BLaER1 (cell line): ENCODE data around the gene KCNMB1.

Experiments used
- H3K27ac ChIP-seq: shearing (Covaris generic); formaldehyde crosslinking; 2 replicates; pipeline ENCODE4 v1.8.1; 2022
- H3K27me3 ChIP-seq: shearing (Covaris generic); formaldehyde crosslinking; 2 replicates; pipeline ENCODE4 v1.8.1; 2022
- H3K36me3 ChIP-seq: shearing (Covaris generic); formaldehyde crosslinking; 2 replicates; pipeline ENCODE4 v1.8.1; 2022
- H3K4me1 ChIP-seq: shearing (Covaris generic); formaldehyde crosslinking; 2 replicates; pipeline ENCODE4 v1.8.1; 2022
- H3K4me2 ChIP-seq: shearing (Covaris generic); formaldehyde crosslinking; 2 replicates; pipeline ENCODE4 v1.8.1; 2022
- H3K4me3 ChIP-seq: shearing (Covaris generic); formaldehyde crosslinking; 2 replicates; pipeline ENCODE4 v1.8.1; 2022
- H3K9ac ChIP-seq: shearing (Covaris generic); formaldehyde crosslinking; 2 replicates; pipeline ENCODE4 v1.8.1; 2022
- H3K9me3 ChIP-seq: shearing (Covaris generic); formaldehyde crosslinking; 2 replicates; pipeline ENCODE4 v1.8.1; 2022
- H4K20me1 ChIP-seq: shearing (Covaris generic); formaldehyde crosslinking; 2 replicates; pipeline ENCODE4 v1.8.1; 2022
- Cebpa-rat ChIP-seq: shearing (Covaris generic); IDR thresholded peaks from 2 replicates; pipeline ENCODE4 v1.8.1; 2022

KCNMB1 gene

DNA sequence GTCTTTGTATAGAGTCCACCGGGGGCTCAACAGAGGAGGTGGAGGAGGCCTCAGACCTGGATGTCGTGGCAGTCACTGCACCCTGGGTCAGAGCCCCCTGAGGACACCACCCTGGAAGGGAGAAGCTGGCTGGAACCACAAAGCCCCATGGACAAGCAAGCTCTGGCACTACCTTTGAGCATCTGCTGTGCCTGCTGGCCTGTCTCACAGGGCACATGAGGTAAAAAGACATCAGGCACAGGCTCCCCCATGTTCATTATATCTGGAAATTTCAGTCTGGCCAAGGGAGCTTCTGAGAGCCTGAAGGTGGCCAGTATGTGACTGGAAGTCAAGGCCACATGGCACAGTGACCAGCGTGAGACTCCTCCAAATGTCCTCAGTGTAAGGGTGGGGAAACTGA is 22.9 kb downstream of the KCNMB1 start:
- no peaks in the 10 kb centered on the region for H3K9me3 ChIP-seq
- H4K20me1 ChIP-seq, result no peaks in the 10 kb centered on the region
- no peak overlapping the region for H3K27ac ChIP-seq
- H3K27me3 ChIP-seq, result no peaks in the 10 kb centered on the region
- H3K36me3 ChIP-seq, result no peaks in the 10 kb centered on the region
- H3K4me1 ChIP-seq, result peaks cover 15% of the 10 kb centered on the region
- H3K4me2 ChIP-seq, result no peak overlapping the region
- no peak overlapping the region for H3K4me3 ChIP-seq
- TF ChIP-seq Cebpa-rat, result no peak
- H3K9ac ChIP-seq, result no peak overlapping the region

GRCh38 chr5:170365831-170366230 is 23.3 kb downstream of the KCNMB1 start:
- H4K20me1 ChIP-seq, result no peaks in the 10 kb centered on the region
- H3K9ac ChIP-seq, result no peak overlapping the region
- no peaks in the 10 kb centered on the region for H3K27me3 ChIP-seq
- no peak overlapping the region for H3K4me3 ChIP-seq
- no peak overlapping the region for H3K27ac ChIP-seq
- no peak overlapping the region for H3K4me2 ChIP-seq
- H3K4me1 ChIP-seq, result peaks cover 20% of the 10 kb centered on the region
- H3K36me3 ChIP-seq, result no peaks in the 10 kb centered on the region
- H3K9me3 ChIP-seq, result no peaks in the 10 kb centered on the region
- TF ChIP-seq Cebpa-rat, result no peak

- no peak overlapping the region for H3K4me3 ChIP-seq
- H3K36me3 ChIP-seq, result no peaks in the 10 kb centered on the region
- H3K9me3 ChIP-seq, result no peaks in the 10 kb centered on the region
- no peak overlapping the region for H3K4me2 ChIP-seq
- H4K20me1 ChIP-seq, result no peaks in the 10 kb centered on the region
- H3K27me3 ChIP-seq, result no peaks in the 10 kb centered on the region
- peaks cover 27% of the 10 kb centered on the region for H3K4me1 ChIP-seq
- H3K27ac ChIP-seq, result no peak overlapping the region
- H3K9ac ChIP-seq, result no peak overlapping the region
- no peak for TF ChIP-seq Cebpa-rat
These were observed 24.2 kb downstream of the KCNMB1 start for GRCh38 chr5:170365011-170365410.

DNA sequence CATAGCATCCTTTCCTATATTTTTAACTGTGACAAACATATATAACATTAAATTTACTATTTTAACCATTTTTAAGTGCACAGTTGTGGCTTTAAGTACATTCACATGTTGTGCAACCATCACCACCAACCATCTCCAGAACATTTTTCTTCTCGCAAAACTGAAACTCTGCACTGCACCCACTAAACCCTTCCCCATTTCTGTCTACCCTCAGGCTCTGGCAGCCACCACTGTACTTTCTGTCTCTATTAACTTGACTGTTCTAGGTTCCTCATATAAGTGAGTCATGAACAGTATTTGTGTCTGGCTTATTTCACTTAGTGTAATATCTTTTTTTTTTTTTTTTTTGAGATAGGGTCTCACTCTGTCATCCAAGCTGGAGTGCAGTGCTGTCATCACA is 25.5 kb downstream of the KCNMB1 start:
- H3K4me2 ChIP-seq, result no peak overlapping the region
- peaks cover 35% of the 10 kb centered on the region for H3K4me1 ChIP-seq
- no peaks in the 10 kb centered on the region for H4K20me1 ChIP-seq
- H3K4me3 ChIP-seq, result no peak overlapping the region
- H3K36me3 ChIP-seq, result no peaks in the 10 kb centered on the region
- no peaks in the 10 kb centered on the region for H3K27me3 ChIP-seq
- H3K27ac ChIP-seq, result no peak overlapping the region
- no peaks in the 10 kb centered on the region for H3K9me3 ChIP-seq
- H3K9ac ChIP-seq, result no peak overlapping the region
- no peak for TF ChIP-seq Cebpa-rat

DNA sequence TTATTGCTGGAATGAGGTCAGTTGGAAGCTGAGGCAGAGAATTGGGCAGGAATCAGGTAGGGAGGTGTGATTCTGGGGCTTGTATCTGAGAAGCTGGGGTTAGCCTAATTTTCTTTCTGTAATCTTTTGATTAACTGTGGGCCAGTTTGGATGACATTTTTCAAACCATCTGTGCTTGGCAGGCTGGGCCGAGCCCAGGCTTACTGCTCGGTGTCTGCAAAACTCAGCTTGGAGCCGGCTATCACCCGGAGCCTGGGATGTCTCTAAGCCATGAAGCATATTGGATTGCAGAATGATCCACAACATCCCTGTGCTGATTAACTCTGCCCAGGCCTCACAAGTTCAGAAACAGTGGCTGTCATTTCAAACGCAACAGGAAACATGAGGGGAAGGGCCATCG is 26.5 kb downstream of the KCNMB1 start:
- Histone ChIP-seq H3K4me3 (no peak overlapping the region), H3K9me3 (no peaks in the 10 kb centered on the region), H3K9ac (no peak overlapping the region), H3K27ac (no peak overlapping the region), H3K4me2 (peak overlapping the region; percentile 54), H3K36me3 (no peaks in the 10 kb centered on the region), H4K20me1 (no peaks in the 10 kb centered on the region), H3K4me1 (peaks cover 45% of the 10 kb centered on the region), H3K27me3 (no peaks in the 10 kb centered on the region)
- TF ChIP-seq Cebpa-rat, result no peak

GRCh38 chr5:170362102-170362501 is 27.1 kb downstream of the KCNMB1 start:
- no peaks in the 10 kb centered on the region for H3K9me3 ChIP-seq
- H4K20me1 ChIP-seq, result no peaks in the 10 kb centered on the region
- peaks cover 50% of the 10 kb centered on the region for H3K4me1 ChIP-seq
- H3K9ac ChIP-seq, result no peak overlapping the region
- H3K4me3 ChIP-seq, result no peak overlapping the region
- no peak for TF ChIP-seq Cebpa-rat
- no peak overlapping the region for H3K27ac ChIP-seq
- no peaks in the 10 kb centered on the region for H3K36me3 ChIP-seq
- H3K27me3 ChIP-seq, result no peaks in the 10 kb centered on the region
- peak overlapping the region; percentile 54 for H3K4me2 ChIP-seq

- Histone ChIP-seq H3K4me1 (peaks cover 53% of the 10 kb centered on the region), H3K4me3 (no peak overlapping the region), H3K27ac (0 out of 2 replicates have a peak overlapping the region, but pooled peaks have one; percentile 3), H3K9me3 (no peaks in the 10 kb centered on the region), H3K4me2 (peak overlapping the region; percentile 54; the same call in 1 of the 2 replicates), H3K36me3 (no peaks in the 10 kb centered on the region), H3K9ac (no peak overlapping the region), H3K27me3 (no peaks in the 10 kb centered on the region), H4K20me1 (no peaks in the 10 kb centered on the region)
- no peak for TF ChIP-seq Cebpa-rat
These were observed 27.6 kb downstream of the KCNMB1 start for GRCh38 chr5:170361616-170362015.

DNA sequence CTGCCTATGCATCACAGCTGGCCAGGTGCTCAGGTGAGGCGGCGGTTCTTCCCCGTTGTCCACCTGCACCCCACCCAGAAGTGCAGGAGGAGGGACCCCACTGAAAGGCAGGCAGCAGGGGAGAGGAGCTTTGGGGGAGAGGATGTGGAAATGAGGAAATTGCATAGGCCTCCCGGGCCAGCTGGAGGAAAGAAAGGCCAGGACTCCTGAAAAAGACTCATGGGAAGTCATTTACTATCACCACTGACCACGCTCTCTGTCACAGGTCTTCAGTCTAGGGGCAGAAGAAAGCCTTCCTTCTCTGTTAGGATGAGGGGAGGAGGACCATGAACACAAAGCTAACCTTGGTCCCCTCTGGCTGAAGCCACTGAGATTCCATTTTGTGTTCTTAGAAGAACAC is 28.1 kb downstream of the KCNMB1 start:
- Histone ChIP-seq H4K20me1 (no peaks in the 10 kb centered on the region), H3K27ac (peak overlapping the region; percentile 3; the same call in 1 of the 2 replicates), H3K4me2 (peak overlapping the region; percentile 37), H3K9me3 (no peaks in the 10 kb centered on the region), H3K9ac (no peak overlapping the region), H3K36me3 (no peaks in the 10 kb centered on the region), H3K4me1 (peaks cover 58% of the 10 kb centered on the region), H3K27me3 (no peaks in the 10 kb centered on the region), H3K4me3 (no peak overlapping the region)
- TF ChIP-seq Cebpa-rat, result no peak

- Histone ChIP-seq H3K4me1 (peaks cover 62% of the 10 kb centered on the region), H3K27ac (peak overlapping the region; percentile 3; the same call in 1 of the 2 replicates), H3K9ac (no peak overlapping the region), H3K4me2 (peak overlapping the region; percentile 37), H3K36me3 (no peaks in the 10 kb centered on the region), H3K4me3 (no peak overlapping the region), H3K9me3 (no peaks in the 10 kb centered on the region), H3K27me3 (no peaks in the 10 kb centered on the region), H4K20me1 (no peaks in the 10 kb centered on the region)
- TF ChIP-seq Cebpa-rat, result no peak
These were observed 28.5 kb downstream of the KCNMB1 start for GRCh38 chr5:170360709-170361108.

GRCh38 chr5:170357955-170358444 is 31.2 kb downstream of the KCNMB1 start:
- Histone ChIP-seq H3K4me2 (peak overlapping the region; percentile 77), H3K9me3 (no peaks in the 10 kb centered on the region), H3K4me1 (peaks cover 89% of the 10 kb centered on the region), H3K4me3 (no peak overlapping the region), H3K9ac (peak overlapping the region; percentile 73), H4K20me1 (no peaks in the 10 kb centered on the region), H3K27ac (peak overlapping the region; percentile 81), H3K36me3 (no peaks in the 10 kb centered on the region), H3K27me3 (no peaks in the 10 kb centered on the region)
- TF ChIP-seq Cebpa-rat, result no peak

- Histone ChIP-seq H3K4me1 (peaks cover 80% of the 10 kb centered on the region), H3K36me3 (no peaks in the 10 kb centered on the region), H3K4me2 (peak overlapping the region; percentile 95), H3K4me3 (no peak overlapping the region), H3K9me3 (no peaks in the 10 kb centered on the region), H4K20me1 (no peaks in the 10 kb centered on the region), H3K27ac (peak overlapping the region; percentile 73; the same call in 1 of the 2 replicates), H3K9ac (no peak overlapping the region), H3K27me3 (no peaks in the 10 kb centered on the region)
- no peak for TF ChIP-seq Cebpa-rat
These were observed 33.5 kb downstream of the KCNMB1 start for GRCh38 chr5:170355601-170356098.
